HepG2 (cell line): ENCODE data around the gene AS3MT. TPM values are rescaled to one million over a fixed set of nuclear protein-coding genes. Genes with fewer than 3 reads are reported as not detected.
A peak's percentile ranks its signal among the peaks of the same experiment; 100 is the strongest.

Source experiments
- ATF7-NPFF ChIP-seq: sonication (generic); formaldehyde crosslinking; IDR thresholded peaks from 2 replicates; pipeline ENCODE4 v1.8.1; 2023; ENCODE audit warnings: mild to moderate bottlenecking, low read depth, missing genetic modification reagents, moderate library complexity
- BATF2 ChIP-seq: sonication (generic); formaldehyde crosslinking; IDR thresholded peaks from 2 replicates; pipeline ENCODE4 v1.8.0; 2022; ENCODE audit warnings: mild to moderate bottlenecking, missing genetic modification reagents, moderate library complexity
- CCAR2 ChIP-seq: fragments of 200-400 bp; formaldehyde crosslinking; optimal IDR thresholded peaks from 2 replicates; pipeline ENCODE3; 2018; ENCODE audit warnings: low read depth, mild to moderate bottlenecking, low read length, moderate library complexity
- ELK4 ChIP-seq: sonication (generic); formaldehyde crosslinking; IDR thresholded peaks from 2 replicates; pipeline ENCODE4 v1.9.0; 2021; ENCODE audit warnings: missing genetic modification reagents, borderline replicate concordance
- ESRRA ChIP-seq: sonication (generic); formaldehyde crosslinking; IDR thresholded peaks from 2 replicates; pipeline ENCODE4 v1.5.1; 2020; ENCODE audit warnings: mild to moderate bottlenecking, low read depth, missing genetic modification reagents
- HES4 ChIP-seq: sonication (generic); formaldehyde crosslinking; IDR thresholded peaks from 2 replicates; pipeline ENCODE4 v1.9.0; 2021; ENCODE audit warnings: mild to moderate bottlenecking, missing genetic modification reagents, borderline replicate concordance
- KAT2B ChIP-seq: fragments of 150-350 bp; IDR thresholded peaks from 2 replicates; pipeline ENCODE4 v1.6.1; 2014; ENCODE audit warnings: low read depth, low read length, borderline replicate concordance
- PAXIP1 ChIP-seq: sonication (generic); formaldehyde crosslinking; conservative IDR thresholded peaks from 2 replicates; pipeline ENCODE4 v1.4.0; 2020; ENCODE audit warnings: mild to moderate bottlenecking, missing genetic modification reagents, moderate library complexity
- TRIM22 ChIP-seq: fragments of 450-650 bp; IDR thresholded peaks from 2 replicates; pipeline ENCODE4 v1.6.1; 2017
- YEATS4 ChIP-seq: sonication (generic); formaldehyde crosslinking; IDR thresholded peaks from 2 replicates; pipeline ENCODE4 v1.4.0; 2020; ENCODE audit warnings: missing genetic modification reagents, borderline replicate concordance
- YY1 ChIP-seq: IDR thresholded peaks from 2 replicates; pipeline ENCODE4 v1.6.1; 2011; ENCODE audit warnings: low read length, low read depth, moderate library complexity, mild to moderate bottlenecking; ENCODE audit not compliant: insufficient read depth, insufficient replicate concordance
- ZBTB7B ChIP-seq: sonication (generic); formaldehyde crosslinking; IDR thresholded peaks from 2 replicates; pipeline ENCODE4 v1.4.0; 2020; ENCODE audit warnings: missing genetic modification reagents
- ZFX ChIP-seq: sonication (generic); formaldehyde crosslinking; IDR thresholded peaks from 2 replicates; pipeline ENCODE4 v1.4.0; 2020; ENCODE audit warnings: mild to moderate bottlenecking, low read depth, missing genetic modification reagents, moderate library complexity
- ZNF432 ChIP-seq: sonication (generic); formaldehyde crosslinking; IDR thresholded peaks from 2 replicates; pipeline ENCODE4 v1.5.0; 2020; ENCODE audit warnings: missing genetic modification reagents, mild to moderate bottlenecking, borderline replicate concordance
- ZNF619 ChIP-seq: sonication (generic); formaldehyde crosslinking; IDR thresholded peaks from 2 replicates; pipeline ENCODE4 v1.4.0; 2020; ENCODE audit warnings: mild to moderate bottlenecking, missing genetic modification reagents
- ZNF704 ChIP-seq: sonication (generic); formaldehyde crosslinking; IDR thresholded peaks from 2 replicates; pipeline ENCODE4 v1.8.1; 2023; ENCODE audit warnings: mild to moderate bottlenecking, inconsistent platforms, moderate library complexity, missing genetic modification reagents, borderline replicate concordance
- ZNF772 ChIP-seq: sonication (generic); formaldehyde crosslinking; IDR thresholded peaks from 2 replicates; pipeline ENCODE4 v1.5.0; 2020; ENCODE audit warnings: mild to moderate bottlenecking, missing genetic modification reagents
- ZNF782 ChIP-seq: sonication (generic); formaldehyde crosslinking; IDR thresholded peaks from 2 replicates; pipeline ENCODE4 v1.4.0; 2020; ENCODE audit warnings: missing genetic modification reagents, mild to moderate bottlenecking, borderline replicate concordance
- ZSCAN9 ChIP-seq: IDR thresholded peaks from 2 replicates; pipeline ENCODE4 v1.6.1; 2016; ENCODE audit warnings: borderline replicate concordance
- polyA plus RNA-seq, 8 experiments: library from polyadenylated mRNA; depleted of rRNA in 3 of 8; stranded (reverse) in 7 of 8; unstranded in 1 of 8; fragments of >200 nt; fragmentation: Illumina TruSeq in 4 of 8; extraction: Trizol in 4 of 8; gene quantifications; 2 replicates each; pipeline versions ENCODE4 v1.2.1 to v1.2.3, GENCODE V29; 2011 to 2016; ENCODE audit warnings: low read depth in 4 of 8, missing spikeins in 1 of 8, mixed read lengths in 1 of 8; ENCODE audit not compliant: insufficient read depth in 1 of 8
- total RNA-seq, 5 experiments: library from RNA; depleted of rRNA; stranded (reverse); fragments of >200 nt; fragmentation: Illumina TruSeq; extraction: Trizol; gene quantifications; 2 replicates each; pipeline ENCODE4 v1.2.3, GENCODE V29; 2016; ENCODE audit warnings: low read depth in 1 of 5
- TF ChIP-seq, protein P1 (sequence below): sonication (generic); formaldehyde crosslinking; IDR thresholded peaks from 2 replicates; pipeline ENCODE4 v1.4.0; 2020; ENCODE audit warnings: mild to moderate bottlenecking, missing genetic modification reagents

Gene AS3MT
- total and polyA plus RNA-seq, 2 of the 13 experiments (the other 11 are each of a cell fraction or from before 2014, with no cell fraction given), result 8.7 to 17.4 TPM

- no peak for TF ChIP-seq YY1
- TF ChIP-seq ZSCAN9, result no peak; the same call in 1 of the 2 replicates
- TF ChIP-seq ZFX, result peak; percentile 72
- TF ChIP-seq ATF7-NPFF (CRISPR knock-in tag), result peak; percentile 58; the same call in 1 of the 2 replicates
- TF ChIP-seq PAXIP1 (CRISPR knock-in tag), result 0 out of 2 replicates have a peak, but pooled peaks have one; percentile 11
- no peak for TF ChIP-seq KAT2B
- no peak for TF ChIP-seq ZNF432
- TF ChIP-seq ESRRA (CRISPR knock-in tag), result no peak
- 0 out of 2 replicates have a peak, but pooled peaks have one; percentile 36 for TF ChIP-seq ZNF772 (CRISPR knock-in tag)
- peak; percentile 29; the same call in 1 of the 2 replicates for TF ChIP-seq BATF2 (CRISPR knock-in tag)
- peak; percentile 88 for TF ChIP-seq ZNF704 (CRISPR knock-in tag)
- peak; percentile 37; the same call in 1 of the 2 replicates for TF ChIP-seq ZBTB7B (CRISPR knock-in tag)
- TF ChIP-seq HES4 (CRISPR knock-in tag), result peak; percentile 68
- TF ChIP-seq, protein P1, sequence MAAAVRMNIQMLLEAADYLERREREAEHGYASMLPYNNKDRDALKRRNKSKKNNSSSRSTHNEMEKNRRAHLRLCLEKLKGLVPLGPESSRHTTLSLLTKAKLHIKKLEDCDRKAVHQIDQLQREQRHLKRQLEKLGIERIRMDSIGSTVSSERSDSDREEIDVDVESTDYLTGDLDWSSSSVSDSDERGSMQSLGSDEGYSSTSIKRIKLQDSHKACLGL (CRISPR knock-in tag), result peak; percentile 88
- no peak for TF ChIP-seq CCAR2
- TF ChIP-seq ZNF619 (CRISPR knock-in tag), result peak; percentile 23; the same call in 1 of the 2 replicates
- TF ChIP-seq YEATS4 (CRISPR knock-in tag), result no peak
- no peak for TF ChIP-seq ELK4 (CRISPR knock-in tag)
- TF ChIP-seq ZNF782, result no peak
- no peak for TF ChIP-seq TRIM22
Measured at GRCh38 chr10:102919246-102919959, 50.1 kb downstream of the AS3MT start (continued).
